Liver (tissue), 3 donors: ENCODE results near the gene RERE.

Source experiments
- GABPA ChIP-seq, 2 donors: IDR thresholded peaks in 1 of 2; conservative IDR thresholded peaks in 1 of 2; 2 replicates each; pipeline ENCODE4 v1.6.1; 2016; ENCODE audit warnings: antibody characterized with exemption in 2 of 2, mild to moderate bottlenecking in 1 of 2, moderate library complexity in 1 of 2
- JUND ChIP-seq, 2 donors: IDR thresholded peaks; 2 replicates each; pipeline ENCODE4 v1.6.1; 2016; ENCODE audit warnings: antibody characterized with exemption in 2 of 2
- SP1 ChIP-seq: IDR thresholded peaks from 2 replicates; pipeline ENCODE4 v1.6.1; 2018; ENCODE audit warnings: antibody characterized with exemption, mild to moderate bottlenecking
- YY1 ChIP-seq: IDR thresholded peaks from 2 replicates; pipeline ENCODE4 v1.6.1; 2016; ENCODE audit warnings: antibody characterized with exemption, mild to moderate bottlenecking
- TF ChIP-seq, protein P1 (sequence below): fragments of 150-350 bp; IDR thresholded peaks from 2 replicates; pipeline ENCODE4 v1.5.1; 2017; ENCODE audit warnings: improper control_type of control experiment, low read depth, low read length; ENCODE audit not compliant: missing input control
- TF ChIP-seq, protein P2 (sequence below): IDR thresholded peaks from 2 replicates; pipeline ENCODE4 v1.6.1; 2016; ENCODE audit warnings: antibody characterized with exemption
- donor health status: healthy.
- donor health status: healthy.

DNA sequence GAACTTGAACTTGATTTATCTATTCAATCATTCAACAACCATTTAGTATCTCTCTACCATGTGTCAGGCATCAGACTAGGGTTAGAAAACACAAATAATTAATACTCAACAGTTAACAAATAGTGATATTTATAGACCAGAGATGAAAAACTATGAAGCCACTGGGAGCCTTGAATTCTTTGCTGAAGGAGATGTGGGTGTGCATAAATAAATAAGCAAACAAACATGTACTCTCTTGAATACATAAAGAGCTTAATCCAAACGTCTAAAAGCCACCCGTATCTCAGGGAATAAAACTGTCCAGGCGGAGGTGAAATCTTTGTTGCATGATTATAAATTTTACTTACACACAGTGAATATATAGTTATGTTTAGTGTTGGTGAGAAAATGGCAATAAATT lies 333.9 kb downstream of the RERE start:
- TF ChIP-seq, protein P1, sequence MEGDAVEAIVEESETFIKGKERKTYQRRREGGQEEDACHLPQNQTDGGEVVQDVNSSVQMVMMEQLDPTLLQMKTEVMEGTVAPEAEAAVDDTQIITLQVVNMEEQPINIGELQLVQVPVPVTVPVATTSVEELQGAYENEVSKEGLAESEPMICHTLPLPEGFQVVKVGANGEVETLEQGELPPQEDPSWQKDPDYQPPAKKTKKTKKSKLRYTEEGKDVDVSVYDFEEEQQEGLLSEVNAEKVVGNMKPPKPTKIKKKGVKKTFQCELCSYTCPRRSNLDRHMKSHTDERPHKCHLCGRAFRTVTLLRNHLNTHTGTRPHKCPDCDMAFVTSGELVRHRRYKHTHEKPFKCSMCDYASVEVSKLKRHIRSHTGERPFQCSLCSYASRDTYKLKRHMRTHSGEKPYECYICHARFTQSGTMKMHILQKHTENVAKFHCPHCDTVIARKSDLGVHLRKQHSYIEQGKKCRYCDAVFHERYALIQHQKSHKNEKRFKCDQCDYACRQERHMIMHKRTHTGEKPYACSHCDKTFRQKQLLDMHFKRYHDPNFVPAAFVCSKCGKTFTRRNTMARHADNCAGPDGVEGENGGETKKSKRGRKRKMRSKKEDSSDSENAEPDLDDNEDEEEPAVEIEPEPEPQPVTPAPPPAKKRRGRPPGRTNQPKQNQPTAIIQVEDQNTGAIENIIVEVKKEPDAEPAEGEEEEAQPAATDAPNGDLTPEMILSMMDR: no peak
- TF ChIP-seq GABPA (IDR thresholded peaks at IDR 0.05 in 1 of 2, conservative IDR thresholded peaks at IDR 0.05 in 1 of 2): no peak
- TF ChIP-seq YY1: no peak
- TF ChIP-seq, protein P2, sequence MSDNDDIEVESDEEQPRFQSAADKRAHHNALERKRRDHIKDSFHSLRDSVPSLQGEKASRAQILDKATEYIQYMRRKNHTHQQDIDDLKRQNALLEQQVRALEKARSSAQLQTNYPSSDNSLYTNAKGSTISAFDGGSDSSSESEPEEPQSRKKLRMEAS: no peak
- no peak for TF ChIP-seq JUND (IDR thresholded peaks at IDR 0.05)
- TF ChIP-seq SP1: no peak
